Kidney capillary endothelial cell (primary cell): Measurements from ENCODE around the gene BTBD9.

Experiments used
- DNase-seq: peaks from one replicate; pipeline ENCODE4 v3.0.0-alpha.2; 2018; ENCODE audit warnings: low spot score

Gene BTBD9

GRCh38 chr6:38481211-38481836, 158.4 kb downstream of the BTBD9 start:
- no peak for DNase-seq

- DNase-seq, result no peak
Measured at GRCh38 chr6:38480036-38480435, 159.7 kb downstream of the BTBD9 start.

GRCh38 chr6:38479331-38479730, 160.4 kb downstream of the BTBD9 start:
- DNase-seq, result no peak

DNA sequence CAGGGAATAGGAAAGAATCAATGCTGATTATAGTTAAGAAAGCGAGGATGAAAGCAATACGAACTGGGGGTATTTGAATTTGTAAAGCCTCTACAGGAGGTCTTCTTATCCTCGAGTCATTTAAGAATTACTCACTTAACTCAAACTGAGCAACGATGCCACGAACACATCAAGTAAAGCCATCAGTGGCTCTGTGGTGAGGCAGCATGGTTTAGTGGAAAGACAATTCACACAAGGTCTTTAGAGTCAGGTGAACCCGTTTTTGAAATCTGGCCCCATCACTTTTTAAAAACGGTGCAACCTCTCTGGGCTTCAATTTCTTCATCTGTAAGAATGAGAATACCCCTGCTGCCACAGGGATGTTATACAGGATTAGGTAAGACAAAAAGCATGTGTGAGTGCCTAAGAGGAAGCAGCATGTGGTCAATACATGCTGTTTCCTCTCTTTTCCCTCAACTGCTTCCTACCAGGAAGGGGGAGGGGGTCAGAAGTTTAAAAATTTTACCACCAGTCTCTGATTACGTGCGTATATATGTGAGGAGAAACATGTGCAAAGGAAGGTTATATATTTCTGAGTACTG, 162.0 kb downstream of the BTBD9 start:
- DNase-seq, result no peak

DNA sequence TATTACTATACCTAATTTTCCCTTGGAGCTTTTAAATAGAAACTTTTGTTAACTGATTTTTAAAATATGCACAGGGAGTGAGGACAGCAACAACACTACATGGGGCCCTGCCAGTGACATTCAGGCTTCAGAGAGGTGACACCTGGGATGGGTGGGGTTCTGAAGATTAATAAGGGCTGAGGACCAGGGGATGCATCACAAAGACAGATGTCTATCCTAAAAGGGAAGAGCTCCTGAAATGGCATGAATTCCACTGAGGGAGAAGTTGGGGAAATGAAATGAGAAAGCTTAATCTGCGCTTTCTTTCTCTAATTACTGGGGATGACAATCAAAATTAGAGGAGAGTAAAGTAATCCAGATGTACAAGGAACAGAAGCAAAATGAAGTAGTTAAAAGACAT, 162.8 kb downstream of the BTBD9 start:
- no peak for DNase-seq

DNA sequence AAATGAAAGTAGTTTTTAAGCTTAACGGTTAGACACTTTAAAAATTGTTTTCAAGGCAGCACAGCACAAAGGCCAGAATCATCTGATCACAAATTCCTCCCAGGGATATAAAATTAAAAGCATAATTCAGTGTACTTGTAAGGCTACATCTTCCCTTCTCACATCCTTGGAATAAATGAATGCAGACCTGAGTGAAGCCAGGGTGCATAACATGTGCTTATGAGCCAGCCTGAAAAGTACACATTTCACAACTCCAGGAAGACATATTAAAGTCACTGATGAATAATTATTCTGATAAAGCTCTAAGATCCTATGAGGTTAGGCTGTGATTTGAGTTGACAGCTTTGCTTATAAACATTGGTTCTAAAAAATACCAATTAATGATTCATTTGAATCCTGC, 163.6 kb downstream of the BTBD9 start:
- DNase-seq, result no peak

- no peak for DNase-seq
Measured at GRCh38 chr6:38470548-38470947, 169.2 kb downstream of the BTBD9 start.

DNA sequence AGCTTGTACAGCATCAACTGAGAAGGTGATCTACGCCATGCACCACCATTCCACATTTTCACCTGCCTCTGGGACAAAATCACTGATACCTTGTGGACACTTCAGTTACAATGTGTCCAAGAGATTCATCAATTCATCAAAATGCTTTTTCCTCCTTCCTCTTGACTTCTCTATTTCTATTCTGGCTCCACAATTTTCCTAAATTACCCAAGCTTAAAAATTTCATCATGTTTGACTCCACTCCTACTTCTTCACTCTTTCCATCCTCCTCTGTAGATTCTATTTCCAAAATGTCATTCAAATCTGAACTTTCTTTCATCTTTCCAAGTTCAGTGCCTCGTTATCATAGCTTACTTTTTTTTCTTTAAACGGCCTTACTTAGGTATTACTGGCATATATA, 172.2 kb downstream of the BTBD9 start:
- DNase-seq, result no peak

DNA sequence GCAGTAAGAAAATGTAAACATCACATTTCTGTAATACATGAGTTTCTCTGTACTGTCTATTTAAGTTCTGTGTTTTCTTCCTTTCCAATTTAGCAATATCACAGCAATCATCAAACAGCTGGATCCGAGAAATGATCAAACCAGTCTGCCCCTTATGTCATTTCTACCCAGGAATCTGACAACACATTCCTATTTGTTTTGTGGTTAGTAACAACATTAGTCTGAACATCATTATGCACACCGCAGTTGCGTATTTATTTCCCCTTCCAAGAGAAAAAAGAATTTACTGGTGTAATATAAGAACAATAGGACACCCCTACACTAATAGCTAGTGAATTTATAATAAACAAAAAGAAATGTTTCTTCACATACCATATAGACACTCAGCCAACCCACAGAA, 179.5 kb downstream of the BTBD9 start:
- no peak for DNase-seq

- DNase-seq, result no peak
Measured at GRCh38 chr6:38459291-38459690, 180.4 kb downstream of the BTBD9 start.

DNA sequence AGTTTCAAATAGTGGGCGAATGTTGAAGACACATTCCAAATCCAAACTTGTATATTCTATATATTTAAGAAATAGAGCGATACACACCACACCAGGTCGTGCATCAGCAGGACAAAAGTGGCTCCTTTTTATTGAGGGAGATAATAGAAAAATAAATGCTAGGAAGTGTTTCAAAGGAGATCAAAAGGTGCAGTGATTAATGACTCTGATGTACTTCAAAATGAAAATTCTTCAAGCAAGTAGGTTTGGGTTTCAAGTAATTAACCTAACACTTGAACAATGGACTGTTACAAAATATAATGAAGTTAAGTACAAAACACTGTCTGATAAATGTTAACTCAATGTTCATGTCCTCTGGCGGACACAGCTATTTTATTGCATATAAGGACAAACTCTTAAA, 185.9 kb downstream of the BTBD9 start:
- DNase-seq, result no peak

GRCh38 chr6:38452816-38453660, 186.7 kb downstream of the BTBD9 start:
- no peak for DNase-seq

GRCh38 chr6:38450717-38451116, 189.0 kb downstream of the BTBD9 start:
- DNase-seq, result no peak

GRCh38 chr6:38445925-38446324, 193.8 kb downstream of the BTBD9 start:
- no peak for DNase-seq

DNA sequence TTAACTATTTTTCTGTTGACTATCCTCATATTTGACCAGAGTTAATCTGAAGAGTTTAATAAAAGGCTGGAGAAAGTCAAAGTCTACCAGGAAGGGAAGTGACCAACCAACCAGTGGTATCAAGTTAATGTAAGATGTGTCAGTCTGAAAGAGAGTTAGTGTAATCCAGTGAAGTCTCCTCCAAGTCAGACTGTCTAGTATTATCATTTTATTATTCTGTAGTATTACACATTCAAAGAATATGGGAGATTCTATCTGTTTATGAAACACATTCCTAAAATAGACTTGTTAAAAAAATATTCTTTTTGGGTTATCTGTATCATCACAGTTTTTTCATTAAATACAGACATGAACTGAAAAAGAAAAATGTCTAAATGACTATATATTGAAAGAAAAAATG, 194.4 kb downstream of the BTBD9 start:
- no peak for DNase-seq

GRCh38 chr6:38443352-38444144, 196.2 kb downstream of the BTBD9 start:
- DNase-seq, result no peak

DNA sequence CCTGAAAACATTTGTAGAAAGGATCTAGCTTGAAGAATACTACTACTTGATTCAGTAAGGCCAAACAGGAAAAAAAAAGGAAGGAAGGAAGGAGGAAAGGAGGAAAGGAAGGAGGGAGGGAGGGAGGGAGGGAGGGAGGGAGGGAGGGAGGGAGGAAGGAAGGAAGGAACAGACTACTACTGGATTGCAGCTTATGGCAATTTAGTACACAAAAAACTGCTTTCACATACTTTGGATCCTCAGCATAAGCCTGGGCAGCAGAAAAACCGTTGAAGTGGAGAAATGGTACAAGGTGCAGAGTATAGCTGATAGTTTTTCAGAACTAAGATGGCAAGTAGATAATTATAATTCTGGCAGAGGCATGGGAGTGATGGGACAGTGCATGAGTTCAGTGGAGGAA, 201.6 kb downstream of the BTBD9 start:
- no peak for DNase-seq

- peak; percentile 87 for DNase-seq
Measured at GRCh38 chr6:38436726-38437465, 202.8 kb downstream of the BTBD9 start.

GRCh38 chr6:38435330-38435729, 204.4 kb downstream of the BTBD9 start:
- DNase-seq, result no peak

GRCh38 chr6:38434051-38434450, 205.7 kb downstream of the BTBD9 start:
- no peak for DNase-seq

DNA sequence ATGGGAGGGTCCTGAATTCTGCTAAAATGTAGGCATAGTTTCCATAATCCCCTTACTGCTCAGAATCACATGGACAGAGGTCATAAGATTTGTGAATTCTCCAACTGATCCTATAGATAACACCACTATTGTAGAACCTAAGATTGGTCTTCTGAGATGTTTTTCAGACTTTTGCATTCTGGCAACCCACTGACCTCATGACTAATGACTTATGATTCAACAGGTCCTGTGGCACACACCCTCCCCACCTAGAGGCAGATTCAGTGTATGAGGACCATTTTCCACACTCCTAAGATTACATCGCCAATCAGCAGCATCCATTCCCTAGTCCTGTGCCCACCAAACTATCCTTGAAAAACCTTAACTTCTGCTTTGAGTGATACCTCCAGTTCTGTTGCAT, 207.2 kb downstream of the BTBD9 start:
- no peak for DNase-seq

- DNase-seq, result no peak
Measured at GRCh38 chr6:38432079-38432478, 207.7 kb downstream of the BTBD9 start.
